Dermis blood vessel endothelial cell (primary cell): ENCODE measurements around the gene PHB1. TPM values are rescaled to one million over a fixed set of nuclear protein-coding genes. Genes with fewer than 3 reads are reported as not detected.
"Not testable (repeated sequence)": the region's sequence is repeated elsewhere in the genome, so short reads cannot be mapped to it uniquely, and the experiment has no call there.

Experiments used
- DNase-seq: peaks from one replicate; pipeline ENCODE4 v3.0.0; 2010
- total RNA-seq: library from RNA; depleted of rRNA; stranded (reverse); fragments of >200 nt; gene quantifications from 2 replicates; pipeline ENCODE4 v1.2.3, GENCODE V29; 2014

The PHB1 gene
- total RNA-seq, 1 donor from 2014 or later = 171 TPM

- no peak for DNase-seq
Measured at GRCh38 chr17:49439673-49440571, 25.2 kb upstream of the PHB1 start.

- DNase-seq = no peak
Measured at GRCh38 chr17:49439305-49439672, 24.6 kb upstream of the PHB1 start.

GRCh38 chr17:49438436-49439278 is 24.0 kb upstream of the PHB1 start:
- no peak for DNase-seq

- DNase-seq = no peak
Measured at GRCh38 chr17:49437696-49438435, 23.2 kb upstream of the PHB1 start.

GRCh38 chr17:49436174-49436573 is 21.5 kb upstream of the PHB1 start:
- no peak for DNase-seq

- DNase-seq = no peak
Measured at GRCh38 chr17:49435671-49436029, 21.0 kb upstream of the PHB1 start.

GRCh38 chr17:49434821-49435670 is 20.4 kb upstream of the PHB1 start:
- DNase-seq = peak; percentile 72

GRCh38 chr17:49433000-49433694 is 18.5 kb upstream of the PHB1 start:
- no peak for DNase-seq

GRCh38 chr17:49431743-49432142 is 17.1 kb upstream of the PHB1 start:
- DNase-seq = no peak

GRCh38 chr17:49425004-49425286 is 10.3 kb upstream of the PHB1 start:
- no peak for DNase-seq

GRCh38 chr17:49424276-49425003 is 9.8 kb upstream of the PHB1 start:
- DNase-seq = not testable (repeated sequence)

- no peak for DNase-seq
Measured at GRCh38 chr17:49422714-49423113, 8.0 kb upstream of the PHB1 start.

- not testable (repeated sequence) for DNase-seq
Measured at GRCh38 chr17:49419761-49420160, 5.1 kb upstream of the PHB1 start.

GRCh38 chr17:49418754-49419740 is 4.4 kb upstream of the PHB1 start:
- DNase-seq = not testable (repeated sequence)

GRCh38 chr17:49414271-49414621 is 436 bp downstream of the PHB1 start:
- no peak for DNase-seq

- DNase-seq = no peak
Measured at GRCh38 chr17:49409066-49409465, 5.6 kb downstream of the PHB1 start.

GRCh38 chr17:49407981-49408501 is 6.6 kb downstream of the PHB1 start:
- peak; percentile 77 for DNase-seq

- no peak for DNase-seq
Measured at GRCh38 chr17:49407086-49407485, 7.6 kb downstream of the PHB1 start.

GRCh38 chr17:49406421-49407061 is 8.1 kb downstream of the PHB1 start:
- DNase-seq = no peak
